GM06990 (cell line): Measurements from ENCODE around the gene ARMC7.
"Not testable (repeated sequence)": the region's sequence is repeated elsewhere in the genome, so short reads cannot be mapped to it uniquely, and the experiment has no call there.

ENCODE experiments used
- DNase-seq: peaks from one replicate; pipeline ENCODE4 v3.0.0-alpha.2; 2011; ENCODE audit not compliant: insufficient read length; ENCODE audit errors: extremely low read depth
- H3K27me3 ChIP-seq: replicated peaks from 2 replicates; pipeline ENCODE4 v1.6.0; 2011; ENCODE audit warnings: low read length; ENCODE audit not compliant: control insufficient read depth, insufficient read depth
- H3K36me3 ChIP-seq: 2 replicates; pipeline ENCODE4 v1.5.1; 2011; ENCODE audit warnings: low read length; ENCODE audit not compliant: control insufficient read depth, insufficient read depth
- H3K4me3 ChIP-seq: replicated peaks from 2 replicates; pipeline ENCODE4 v1.5.1; 2011; ENCODE audit warnings: low read depth, mild to moderate bottlenecking, control low read depth, low read length
- TF ChIP-seq, protein P1 (sequence below): IDR thresholded peaks from 2 replicates; pipeline ENCODE4 v1.5.1; 2011; ENCODE audit warnings: low read length, control low read depth, mild to moderate bottlenecking, inconsistent platforms; ENCODE audit not compliant: insufficient read depth, poor library complexity, severe bottlenecking

ARMC7 gene

GRCh38 chr17:75128694-75129505 is 19.1 kb downstream of the ARMC7 start:
- no peak overlapping the region for H3K4me3 ChIP-seq
- TF ChIP-seq, protein P1, sequence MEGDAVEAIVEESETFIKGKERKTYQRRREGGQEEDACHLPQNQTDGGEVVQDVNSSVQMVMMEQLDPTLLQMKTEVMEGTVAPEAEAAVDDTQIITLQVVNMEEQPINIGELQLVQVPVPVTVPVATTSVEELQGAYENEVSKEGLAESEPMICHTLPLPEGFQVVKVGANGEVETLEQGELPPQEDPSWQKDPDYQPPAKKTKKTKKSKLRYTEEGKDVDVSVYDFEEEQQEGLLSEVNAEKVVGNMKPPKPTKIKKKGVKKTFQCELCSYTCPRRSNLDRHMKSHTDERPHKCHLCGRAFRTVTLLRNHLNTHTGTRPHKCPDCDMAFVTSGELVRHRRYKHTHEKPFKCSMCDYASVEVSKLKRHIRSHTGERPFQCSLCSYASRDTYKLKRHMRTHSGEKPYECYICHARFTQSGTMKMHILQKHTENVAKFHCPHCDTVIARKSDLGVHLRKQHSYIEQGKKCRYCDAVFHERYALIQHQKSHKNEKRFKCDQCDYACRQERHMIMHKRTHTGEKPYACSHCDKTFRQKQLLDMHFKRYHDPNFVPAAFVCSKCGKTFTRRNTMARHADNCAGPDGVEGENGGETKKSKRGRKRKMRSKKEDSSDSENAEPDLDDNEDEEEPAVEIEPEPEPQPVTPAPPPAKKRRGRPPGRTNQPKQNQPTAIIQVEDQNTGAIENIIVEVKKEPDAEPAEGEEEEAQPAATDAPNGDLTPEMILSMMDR, result no peak
- peaks cover 11% of the 10 kb centered on the region for H3K36me3 ChIP-seq
- H3K27me3 ChIP-seq, result no peaks in the 10 kb centered on the region
- DNase-seq, result no peak

GRCh38 chr17:75129576-75129975 is 19.8 kb downstream of the ARMC7 start:
- TF ChIP-seq, protein P1, result no peak
- Histone ChIP-seq H3K4me3 (no peak overlapping the region), H3K27me3 (no peaks in the 10 kb centered on the region), H3K36me3 (peaks cover 11% of the 10 kb centered on the region)
- no peak for DNase-seq

- H3K27me3 ChIP-seq, result no peaks in the 10 kb centered on the region
- H3K4me3 ChIP-seq, result peak overlapping the region; percentile 87
- TF ChIP-seq, protein P1, result no peak
- DNase-seq, result no peak
- peaks cover 12% of the 10 kb centered on the region for H3K36me3 ChIP-seq
These were observed 20.4 kb downstream of the ARMC7 start for GRCh38 chr17:75130059-75130631.

- Histone ChIP-seq H3K4me3 (peak overlapping the region; percentile 87), H3K36me3 (peaks cover 16% of the 10 kb centered on the region), H3K27me3 (no peaks in the 10 kb centered on the region)
- TF ChIP-seq, protein P1, result peak; percentile 69
- DNase-seq, result peak; percentile 62
These were observed 21.0 kb downstream of the ARMC7 start for GRCh38 chr17:75130632-75131277.

DNA sequence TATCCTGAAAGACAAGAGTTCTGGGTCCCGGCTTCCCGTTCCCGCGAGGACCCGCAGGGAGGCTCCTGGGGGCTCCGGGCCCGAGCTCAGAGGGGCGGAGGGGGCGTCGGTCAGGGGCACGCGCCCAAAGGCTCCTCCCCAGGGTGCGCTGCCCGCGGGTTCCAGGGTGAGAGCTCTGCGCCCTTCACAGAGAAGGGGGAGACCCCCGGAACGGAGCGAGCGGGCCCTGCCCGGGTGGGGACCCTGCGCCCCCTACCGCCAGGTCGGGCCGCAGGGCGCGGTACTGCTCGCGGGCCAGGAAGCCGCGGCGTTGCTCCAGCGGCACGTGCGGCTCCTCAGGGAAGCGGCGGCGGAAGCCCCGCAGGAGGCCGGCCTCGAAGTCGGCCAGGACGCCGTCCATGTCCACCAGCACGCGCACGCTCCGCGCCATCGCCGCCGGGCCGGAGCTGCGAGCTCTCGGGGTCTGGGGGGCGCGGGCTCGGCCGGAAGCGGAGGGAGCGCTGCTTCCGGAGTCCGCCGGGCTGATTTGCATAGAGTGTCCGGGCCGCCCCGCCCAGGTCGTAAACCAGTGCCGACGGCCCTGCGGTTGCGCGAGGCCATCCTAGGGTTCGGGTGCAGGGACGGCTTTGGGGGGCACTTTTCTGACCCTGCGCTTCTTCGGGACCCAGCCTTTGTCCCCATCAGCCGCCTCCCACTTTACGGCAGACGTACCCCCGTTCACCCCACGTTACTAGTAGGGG is 21.7 kb downstream of the ARMC7 start, which contains the start of gene NT5C:
TSS of gene NT5C (minus strand) at position 465 of the 740 bp plus-strand sequence. CDS start at position 430, 35 bp downstream.
- DNase-seq, result peak; percentile 91

GRCh38 chr17:75132018-75133000 is 22.5 kb downstream of the ARMC7 start:
- DNase-seq, H3K27me3 ChIP-seq: not testable (repeated sequence)
- Histone ChIP-seq H3K4me3 (peak overlapping the region; percentile 87), H3K36me3 (peaks cover 18% of the 10 kb centered on the region)

More for the DNA sequence above, 21.7 kb downstream of the ARMC7 start, which contains the start of gene NT5C:
- TF ChIP-seq, protein P1, result peak; percentile 58
- Histone ChIP-seq H3K36me3 (peaks cover 18% of the 10 kb centered on the region), H3K27me3 (no peaks in the 10 kb centered on the region), H3K4me3 (peak within 1 kb of the TSS; percentile 87)
